GM12875 (cell line): ENCODE results near the gene LURAP1L.

Experiments
- H3K4me3 ChIP-seq: one replicate; pipeline ENCODE4 v1.5.1; 2011; ENCODE audit warnings: low read depth, low read length, control low read depth
- CTCF ChIP-seq: IDR thresholded peaks from 2 replicates; pipeline ENCODE4 v1.5.1; 2011; ENCODE audit warnings: low read depth, mild to moderate bottlenecking, control low read depth, inconsistent platforms, low read length, moderate library complexity, borderline replicate concordance; ENCODE audit not compliant: insufficient read depth

The LURAP1L gene

GRCh38 chr9:12809720-12810119 lies 34.9 kb downstream of the LURAP1L start:
- no peak overlapping the region for H3K4me3 ChIP-seq
- TF ChIP-seq CTCF = no peak

- TF ChIP-seq CTCF = no peak
- no peak overlapping the region for H3K4me3 ChIP-seq
Measured at GRCh38 chr9:12811935-12812334, 37.1 kb downstream of the LURAP1L start.

GRCh38 chr9:12812710-12813109 lies 37.9 kb downstream of the LURAP1L start:
- no peak for TF ChIP-seq CTCF
- no peak overlapping the region for H3K4me3 ChIP-seq

GRCh38 chr9:12813533-12813932 lies 38.7 kb downstream of the LURAP1L start:
- no peak overlapping the region for H3K4me3 ChIP-seq
- TF ChIP-seq CTCF = no peak

GRCh38 chr9:12813960-12814876 lies 39.4 kb downstream of the LURAP1L start:
- H3K4me3 ChIP-seq = no peak overlapping the region
- TF ChIP-seq CTCF = no peak

- no peak for TF ChIP-seq CTCF
- H3K4me3 ChIP-seq = no peak overlapping the region
Measured at GRCh38 chr9:12814877-12815237, 40.0 kb downstream of the LURAP1L start.

GRCh38 chr9:12815888-12816287 lies 41.1 kb downstream of the LURAP1L start:
- no peak for TF ChIP-seq CTCF
- H3K4me3 ChIP-seq = no peak overlapping the region
